RWPE2 (cell line): ENCODE data around the gene PACSIN3.

Source experiments
- ATAC-seq: fragments of 200-7000 bp; cut with Tn5 transposase; 3 replicates; pipeline ENCODE4 v1.9.1; 2021; ENCODE audit warnings: low read depth
- DNase-seq: peaks from one replicate; pipeline ENCODE4 v3.0.0-alpha.2; 2020; ENCODE audit warnings: low spot score
- H3K27ac ChIP-seq: fragments of 450-650 bp; 2 replicates; pipeline ENCODE4 v1.5.1; 2017; ENCODE audit warnings: mild to moderate bottlenecking; ENCODE audit not compliant: poor library complexity, severe bottlenecking
- H3K27me3 ChIP-seq: fragments of 250-450 bp; sonication (Bioruptor Pico); 2 replicates; pipeline ENCODE4 v1.5.1; 2021; ENCODE audit warnings: mild to moderate bottlenecking, moderate library complexity; ENCODE audit not compliant: insufficient read depth, poor library complexity, severe bottlenecking
- H3K36me3 ChIP-seq: fragments of 250-450 bp; sonication (Bioruptor Pico); 2 replicates; pipeline ENCODE4 v1.5.1; 2020; ENCODE audit warnings: low read depth, mild to moderate bottlenecking, moderate library complexity
- H3K4me1 ChIP-seq: fragments of 250-450 bp; sonication (Bioruptor Pico); 2 replicates; pipeline ENCODE4 v1.5.1; 2021; ENCODE audit warnings: mild to moderate bottlenecking, moderate library complexity; ENCODE audit not compliant: insufficient read depth, poor library complexity, severe bottlenecking
- H3K4me3 ChIP-seq: fragments of 250-450 bp; sonication (Bioruptor Pico); 2 replicates; pipeline ENCODE4 v1.5.1; 2021; ENCODE audit warnings: mild to moderate bottlenecking, moderate library complexity; ENCODE audit not compliant: severe bottlenecking
- H3K9me3 ChIP-seq: fragments of 250-450 bp; sonication (Bioruptor Pico); 2 replicates; pipeline ENCODE4 v1.5.1; 2021; ENCODE audit warnings: mild to moderate bottlenecking, moderate library complexity; ENCODE audit not compliant: severe bottlenecking
- CTCF ChIP-seq: fragments of 450-650 bp; IDR thresholded peaks from one replicate; pipeline ENCODE4 v1.5.1; 2017; ENCODE audit warnings: mild to moderate bottlenecking, moderate library complexity; ENCODE audit not compliant: poor library complexity, severe bottlenecking

PACSIN3 gene

GRCh38 chr11:47183969-47184368, 2.3 kb downstream of the PACSIN3 start:
- no peak for ATAC-seq
- no peaks in the 10 kb centered on the region for H3K27me3 ChIP-seq
- H3K4me1 ChIP-seq, result peaks cover 6% of the 10 kb centered on the region
- H3K36me3 ChIP-seq, result peaks cover 13% of the 10 kb centered on the region
- no peaks in the 10 kb centered on the region for H3K9me3 ChIP-seq
- H3K4me3 ChIP-seq, result no peak overlapping the region
- no peak for DNase-seq
- peak overlapping the region; percentile 91 for H3K27ac ChIP-seq
- TF ChIP-seq CTCF, result no peak

GRCh38 chr11:47183031-47183856, 3.0 kb downstream of the PACSIN3 start:
- Histone ChIP-seq H3K9me3 (no peaks in the 10 kb centered on the region), H3K27me3 (no peaks in the 10 kb centered on the region), H3K4me1 (peaks cover 5% of the 10 kb centered on the region), H3K27ac (no peak overlapping the region), H3K36me3 (peaks cover 13% of the 10 kb centered on the region), H3K4me3 (no peak overlapping the region)
- no peak for ATAC-seq
- no peak for TF ChIP-seq CTCF
- no peak for DNase-seq

- peak; percentile 59 for DNase-seq
- H3K4me3 ChIP-seq, result no peak overlapping the region
- no peaks in the 10 kb centered on the region for H3K27me3 ChIP-seq
- no peak for ATAC-seq
- H3K36me3 ChIP-seq, result peaks cover 20% of the 10 kb centered on the region
- no peak overlapping the region for H3K27ac ChIP-seq
- no peak for TF ChIP-seq CTCF
- no peaks in the 10 kb centered on the region for H3K9me3 ChIP-seq
- H3K4me1 ChIP-seq, result no peaks in the 10 kb centered on the region
Observed at GRCh38 chr11:47182380-47182779, 3.9 kb downstream of the PACSIN3 start.

- no peak overlapping the region for H3K27ac ChIP-seq
- H3K4me1 ChIP-seq, result no peaks in the 10 kb centered on the region
- no peak for ATAC-seq
Observed at GRCh38 chr11:47181271-47181670, 5.0 kb downstream of the PACSIN3 start.

More at GRCh38 chr11:47181271-47181670, 5.0 kb downstream of the PACSIN3 start:
- Histone ChIP-seq H3K27me3 (no peaks in the 10 kb centered on the region), H3K9me3 (no peaks in the 10 kb centered on the region), H3K4me3 (no peak overlapping the region), H3K36me3 (peaks cover 20% of the 10 kb centered on the region)
- TF ChIP-seq CTCF, result no peak
- no peak for DNase-seq
